Medulla oblongata (tissue), 1 donor: ENCODE results near the gene TTC22.
"Not testable (repeated sequence)": the region's sequence is repeated elsewhere in the genome, so short reads cannot be mapped to it uniquely, and the experiment has no call there.

ENCODE experiments used
- DNase-seq: peaks from one replicate; pipeline ENCODE4 v3.0.0-alpha.2; 2015; ENCODE audit errors: extremely low spot score

Gene TTC22

DNA sequence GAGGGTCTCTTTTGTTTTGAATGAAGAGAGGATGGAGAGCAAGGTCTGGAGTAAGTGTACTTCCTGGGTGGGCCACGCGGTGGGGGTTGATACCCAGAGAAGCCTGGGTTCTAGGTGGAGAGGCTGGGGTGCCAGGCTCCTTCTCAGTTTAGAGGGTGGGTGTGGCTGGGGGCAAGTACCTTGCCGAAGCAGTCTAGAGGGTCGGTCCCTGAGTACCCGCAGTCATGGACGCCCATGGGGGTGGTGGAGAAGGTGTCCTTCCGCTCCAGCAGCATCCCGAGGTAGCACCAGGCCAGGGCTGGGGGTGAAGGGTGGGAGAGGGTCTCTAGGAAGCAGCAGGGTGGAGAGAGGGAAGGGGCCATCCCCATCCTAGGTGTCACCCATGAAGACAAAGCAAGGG is 14.3 kb downstream of the TTC22 start:
- DNase-seq, result no peak

DNA sequence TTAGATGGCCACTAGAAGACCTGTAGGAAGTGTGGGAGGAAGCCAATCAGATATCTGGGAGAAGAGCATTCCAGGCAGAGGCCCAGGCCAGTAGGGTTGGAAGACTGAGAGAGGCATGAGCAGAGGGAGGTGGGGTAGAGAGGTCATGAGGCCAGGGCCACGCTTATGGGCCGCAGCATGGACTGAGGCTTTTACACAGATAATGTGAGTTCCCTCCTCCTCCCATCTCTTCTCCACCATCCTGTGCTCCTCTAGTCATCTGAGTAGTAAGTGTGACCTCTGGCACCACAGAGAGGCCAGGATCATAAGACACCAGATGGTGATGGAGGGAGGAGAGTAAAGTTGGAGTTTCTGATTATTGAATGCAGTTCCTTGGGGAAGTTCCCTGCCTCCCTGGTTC is 17.1 kb downstream of the TTC22 start:
- no peak for DNase-seq

DNA sequence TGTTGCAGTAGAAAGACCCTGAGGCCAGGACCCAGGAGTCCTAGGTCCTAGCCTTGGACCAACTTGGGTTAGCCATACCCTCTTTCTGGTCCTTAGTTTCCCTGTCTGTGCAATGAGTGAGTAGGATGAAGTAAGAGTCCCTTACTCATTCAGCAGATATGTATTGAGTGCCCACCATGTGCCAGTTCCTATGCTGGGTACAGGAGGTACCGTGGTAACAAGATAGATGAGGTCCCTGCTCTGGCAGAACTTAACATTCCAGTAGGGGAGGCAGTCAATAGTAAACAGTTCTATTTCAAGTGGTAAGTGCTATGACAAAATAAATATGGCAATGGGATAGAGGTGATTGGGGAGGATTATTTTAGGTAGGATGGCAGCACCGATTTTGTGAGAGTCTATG is 18.5 kb downstream of the TTC22 start:
- DNase-seq, result no peak

DNA sequence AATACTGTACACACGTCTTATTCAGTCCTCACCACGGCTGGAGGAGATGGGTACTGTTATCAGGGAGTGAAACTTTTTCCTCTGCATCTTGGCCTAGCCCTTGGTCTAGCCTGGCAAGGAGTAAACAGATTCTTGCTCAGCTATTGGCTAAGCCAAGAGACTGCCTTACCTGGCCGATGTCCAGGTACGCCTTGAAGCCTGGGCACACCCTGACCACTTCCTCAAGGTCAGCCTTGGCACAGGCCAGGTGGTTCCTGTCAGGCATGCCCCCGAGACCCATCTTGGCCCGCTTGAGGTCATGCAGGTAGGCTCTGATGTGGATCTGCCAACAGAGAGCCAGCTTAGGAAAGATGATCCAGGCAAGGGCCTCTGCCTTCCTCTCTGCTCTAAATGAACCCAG is 19.0 kb downstream of the TTC22 start:
- no peak for DNase-seq

DNA sequence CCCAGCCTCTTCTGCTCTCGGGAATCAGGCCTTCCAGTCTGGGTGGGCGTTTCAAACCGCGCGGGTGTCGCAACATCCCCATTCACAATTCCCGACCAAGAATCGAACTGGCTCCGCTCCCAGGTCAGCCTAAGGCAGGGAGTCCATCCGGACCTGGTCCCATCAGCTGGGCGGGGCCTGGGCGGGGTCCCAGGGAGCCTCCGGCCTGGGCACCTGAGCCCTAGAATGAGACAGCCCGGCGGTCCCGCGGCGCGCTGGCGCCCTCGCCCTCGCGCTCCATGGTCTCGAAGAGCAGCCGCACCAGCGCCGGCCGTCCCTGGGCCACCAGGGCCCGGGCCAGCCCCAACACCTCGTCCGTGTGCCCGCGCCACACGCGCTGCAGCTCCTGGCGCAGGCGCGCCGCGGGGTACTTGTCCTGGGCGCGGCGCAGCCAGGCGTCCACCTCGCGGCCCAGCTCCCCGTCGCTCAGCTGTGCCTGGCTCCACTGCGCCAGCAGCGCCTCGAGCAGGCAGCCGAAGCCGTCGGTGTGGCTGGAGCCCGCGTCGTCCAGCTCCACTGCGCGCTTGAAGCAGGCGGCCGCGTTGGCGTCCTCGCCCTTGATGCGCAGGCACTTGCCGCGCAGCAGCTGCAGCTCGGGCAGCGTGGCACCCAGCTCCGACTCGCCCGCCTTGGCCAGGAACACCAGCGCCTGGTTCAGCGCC is 19.9 kb downstream of the TTC22 start:
- no peak for DNase-seq

DNA sequence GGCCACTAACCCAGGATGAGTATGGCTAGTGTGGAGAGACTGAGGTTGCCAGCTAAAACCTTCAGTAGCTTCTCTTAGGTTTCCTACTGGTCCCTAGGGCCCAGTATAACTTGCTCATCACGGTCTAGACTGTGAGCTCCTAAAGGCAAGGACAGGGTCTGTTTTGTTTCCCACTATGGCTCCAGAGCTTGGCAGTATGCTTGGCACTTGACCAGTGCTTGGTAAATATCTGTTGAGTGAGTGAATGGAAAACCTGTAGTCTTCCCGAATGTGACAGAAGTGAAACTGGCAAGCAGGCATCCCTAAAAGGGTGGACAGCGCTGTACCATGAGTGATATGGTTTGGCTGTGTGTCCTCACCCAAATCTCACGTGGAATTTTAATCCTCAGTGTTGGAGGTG is 23.7 kb downstream of the TTC22 start:
- no peak for DNase-seq

DNA sequence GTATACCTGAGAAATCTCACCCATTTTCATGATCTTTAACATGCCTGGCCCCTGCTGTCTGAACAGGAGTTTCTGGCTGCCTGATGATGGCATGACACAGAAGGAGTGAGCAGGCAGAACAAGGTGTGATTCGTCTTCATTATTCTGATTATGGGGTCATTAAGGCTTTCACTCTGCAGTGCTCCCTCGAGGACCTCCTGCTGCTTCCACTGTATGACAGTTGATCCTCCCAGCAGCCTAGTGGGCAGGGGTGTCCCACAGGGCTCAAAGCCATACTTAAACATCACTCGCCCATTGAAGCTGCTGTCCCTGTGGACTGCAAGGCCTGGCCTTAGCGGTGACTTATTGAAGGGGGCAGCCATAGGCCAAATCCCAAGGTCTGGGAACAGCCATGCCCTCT is 24.1 kb downstream of the TTC22 start:
- DNase-seq, result no peak

DNA sequence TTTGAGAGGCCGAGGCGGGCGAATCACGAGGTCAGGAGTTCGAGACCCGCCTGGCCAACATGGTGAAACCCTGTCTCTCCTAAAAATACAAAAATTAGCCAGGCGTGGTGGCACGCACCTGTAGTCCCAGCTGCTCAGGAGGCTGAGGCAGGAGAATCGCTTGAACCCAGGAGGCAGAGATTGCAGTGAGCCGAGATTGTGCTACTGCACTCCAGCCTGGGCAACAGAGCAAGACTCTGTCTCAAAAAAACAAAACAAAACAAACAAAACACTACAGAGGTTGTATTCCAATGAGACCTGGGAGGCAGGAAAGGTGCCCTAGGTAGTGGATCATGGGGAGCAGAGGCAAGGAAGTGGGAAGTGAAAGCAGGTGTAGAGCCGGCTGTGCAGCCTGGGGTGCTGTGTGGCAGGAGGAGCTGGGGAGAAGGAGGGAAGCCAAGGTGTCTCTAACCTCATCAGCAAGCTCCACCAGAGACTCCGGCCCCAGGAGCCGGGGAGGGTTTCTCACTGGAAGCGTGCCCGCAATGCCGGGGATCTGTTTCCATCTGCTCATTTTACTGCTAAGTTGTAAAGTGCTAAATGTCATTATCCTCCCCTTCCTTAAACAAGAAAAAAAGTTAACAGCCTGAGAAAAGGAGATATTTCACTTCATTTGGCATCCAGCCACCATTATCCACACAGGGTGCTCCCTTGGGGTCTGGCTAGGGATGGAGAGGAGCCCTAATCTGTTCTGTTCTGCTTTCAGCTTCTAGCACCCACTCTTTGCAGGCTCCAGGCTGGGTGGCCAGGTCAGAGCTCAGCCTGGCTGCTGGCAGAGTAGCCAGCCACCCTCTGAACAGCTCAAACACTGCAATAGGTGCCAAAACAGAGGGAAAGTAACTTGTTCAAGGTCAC is 25.0 kb downstream of the TTC22 start:
- not testable (repeated sequence) for DNase-seq

DNA sequence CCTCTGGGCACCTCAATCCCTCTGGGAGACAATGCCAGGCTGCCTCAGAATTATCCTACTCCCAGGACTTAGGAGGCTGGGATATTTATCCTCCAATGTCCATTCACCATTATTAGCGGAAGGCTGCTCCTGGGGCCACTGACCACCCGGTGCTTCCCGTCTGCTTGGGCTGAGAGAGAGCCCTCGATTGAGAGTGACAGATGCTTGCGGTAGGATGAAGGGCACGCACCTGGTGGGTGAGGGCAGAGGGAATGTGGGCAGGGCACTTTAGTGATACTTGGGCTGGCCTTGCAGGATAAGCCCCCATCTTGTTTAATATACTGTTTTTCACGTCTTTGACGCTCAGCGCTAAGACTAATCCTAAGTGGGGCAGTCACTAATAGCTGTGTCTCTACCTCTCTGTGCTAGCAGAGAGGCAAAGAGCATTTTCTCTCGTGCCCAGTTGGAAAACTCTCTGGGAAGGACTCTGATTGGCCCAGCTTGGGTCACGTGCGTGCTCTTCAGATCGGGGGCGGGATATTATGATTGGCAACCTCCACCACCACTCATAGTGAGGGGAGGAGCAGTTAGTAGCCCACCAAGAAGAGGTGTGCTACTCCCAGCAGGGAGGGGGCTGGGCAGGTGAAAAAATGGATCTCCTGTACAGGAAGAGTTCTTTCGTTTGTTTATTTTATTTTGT is 26.2 kb downstream of the TTC22 start:
- DNase-seq, result no peak

DNA sequence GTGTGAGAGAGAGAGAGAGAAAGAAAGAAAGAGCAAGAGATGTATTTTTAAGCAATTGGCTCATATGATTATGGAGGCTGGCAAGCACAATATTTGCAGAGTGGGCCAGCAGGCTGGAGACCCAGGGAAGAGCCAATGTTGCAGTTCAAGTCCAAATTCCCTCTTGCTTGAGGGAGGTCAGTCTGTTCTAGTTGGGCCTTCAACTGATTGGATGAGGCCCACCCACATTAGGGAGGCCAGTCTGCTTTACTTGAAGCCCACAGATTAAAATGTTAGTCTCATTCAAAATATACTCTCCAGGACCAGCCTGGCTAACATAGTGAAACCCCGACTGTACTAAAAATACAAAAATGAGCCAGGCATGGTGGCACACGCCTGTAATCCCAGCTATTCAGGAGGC is 28.2 kb downstream of the TTC22 start:
- no peak for DNase-seq

DNA sequence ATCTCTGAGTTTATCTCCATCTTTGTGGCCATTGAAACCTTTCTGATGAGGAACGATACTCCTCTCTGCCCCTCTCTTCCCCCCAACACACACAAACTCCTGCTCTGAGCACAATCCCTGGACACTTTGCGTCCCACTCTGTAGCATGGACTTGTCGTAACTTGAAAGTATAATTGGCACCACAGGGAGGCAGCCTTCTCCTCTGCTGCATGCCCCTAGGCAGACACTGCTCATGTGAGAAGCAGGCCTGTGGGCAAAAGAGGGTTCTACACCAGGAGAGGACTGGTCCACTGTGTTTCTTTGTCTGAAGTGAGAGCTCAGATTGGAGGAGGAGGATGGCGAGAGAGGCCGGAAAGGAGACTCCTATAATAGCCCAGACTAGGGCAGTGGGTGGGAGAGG is 33.0 kb downstream of the TTC22 start:
- DNase-seq, result peak; percentile 19

DNA sequence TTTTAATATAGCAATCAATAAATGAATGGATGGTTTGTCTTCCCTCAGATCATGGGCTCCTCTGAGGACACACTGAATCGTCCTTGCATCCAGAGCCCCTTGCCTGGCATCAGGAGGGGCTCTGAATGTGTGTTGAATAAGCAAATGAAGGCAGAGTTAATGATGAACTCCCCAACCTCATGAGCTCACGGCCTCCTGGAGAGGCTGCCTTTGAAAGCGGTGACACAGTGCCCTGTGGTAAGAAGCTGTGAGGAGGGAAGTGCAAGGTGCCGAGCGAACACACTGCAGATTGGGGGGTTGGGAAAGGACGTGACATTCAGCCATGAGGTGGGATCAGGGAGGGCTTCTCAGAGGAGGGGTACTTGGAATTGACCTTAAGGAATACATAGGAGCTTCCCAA is 33.6 kb downstream of the TTC22 start:
- DNase-seq, result no peak

DNA sequence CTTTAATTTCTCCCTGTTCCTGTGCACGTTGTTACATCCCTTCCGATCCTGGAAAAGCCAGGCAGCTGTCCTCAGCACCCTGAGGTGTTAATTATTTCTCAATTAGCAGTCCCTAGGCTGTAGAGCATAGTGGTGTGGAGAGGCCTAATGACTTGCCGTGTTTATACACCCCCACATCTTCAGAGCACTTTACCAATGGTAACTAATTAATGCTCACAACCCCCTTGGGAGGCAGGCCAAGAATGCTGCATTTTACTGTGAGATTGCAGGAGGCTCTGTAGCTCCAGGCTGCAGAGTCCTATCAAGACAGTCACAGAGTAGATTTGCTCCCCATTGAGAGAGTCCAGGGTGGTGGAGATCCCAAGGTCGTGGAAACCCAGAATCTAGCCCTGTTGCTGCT is 34.4 kb downstream of the TTC22 start:
- no peak for DNase-seq

DNA sequence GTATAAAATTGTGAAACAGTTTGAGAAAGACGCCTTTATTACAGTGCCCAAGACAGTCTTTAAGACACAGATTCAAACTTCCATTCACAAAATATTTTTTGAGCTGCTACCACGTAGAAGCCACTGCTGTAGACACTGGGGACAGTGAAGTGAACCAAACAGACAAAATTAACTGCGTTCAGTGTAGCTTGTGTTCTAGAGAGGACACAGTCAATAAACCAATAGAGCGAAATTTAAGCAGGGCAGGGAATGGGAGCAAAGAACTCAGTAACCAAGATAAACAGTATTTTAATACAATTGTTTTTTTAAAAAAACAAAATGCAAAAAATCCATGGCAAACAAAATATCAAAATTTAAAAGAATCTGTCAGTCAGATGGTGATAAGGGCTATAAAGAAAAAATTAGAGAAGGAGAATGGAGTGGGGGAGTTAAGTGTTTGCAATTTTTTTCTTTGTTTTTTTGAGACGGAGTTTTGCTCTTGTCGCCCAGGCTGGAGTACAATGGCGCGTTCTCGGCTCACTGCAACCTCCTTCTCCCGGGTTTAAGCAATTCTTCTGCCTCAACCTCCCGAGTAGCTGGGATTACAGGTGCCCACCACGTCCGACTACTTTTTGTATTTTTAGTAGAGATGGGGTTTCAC is 36.1 kb downstream of the TTC22 start:
- no peak for DNase-seq

DNA sequence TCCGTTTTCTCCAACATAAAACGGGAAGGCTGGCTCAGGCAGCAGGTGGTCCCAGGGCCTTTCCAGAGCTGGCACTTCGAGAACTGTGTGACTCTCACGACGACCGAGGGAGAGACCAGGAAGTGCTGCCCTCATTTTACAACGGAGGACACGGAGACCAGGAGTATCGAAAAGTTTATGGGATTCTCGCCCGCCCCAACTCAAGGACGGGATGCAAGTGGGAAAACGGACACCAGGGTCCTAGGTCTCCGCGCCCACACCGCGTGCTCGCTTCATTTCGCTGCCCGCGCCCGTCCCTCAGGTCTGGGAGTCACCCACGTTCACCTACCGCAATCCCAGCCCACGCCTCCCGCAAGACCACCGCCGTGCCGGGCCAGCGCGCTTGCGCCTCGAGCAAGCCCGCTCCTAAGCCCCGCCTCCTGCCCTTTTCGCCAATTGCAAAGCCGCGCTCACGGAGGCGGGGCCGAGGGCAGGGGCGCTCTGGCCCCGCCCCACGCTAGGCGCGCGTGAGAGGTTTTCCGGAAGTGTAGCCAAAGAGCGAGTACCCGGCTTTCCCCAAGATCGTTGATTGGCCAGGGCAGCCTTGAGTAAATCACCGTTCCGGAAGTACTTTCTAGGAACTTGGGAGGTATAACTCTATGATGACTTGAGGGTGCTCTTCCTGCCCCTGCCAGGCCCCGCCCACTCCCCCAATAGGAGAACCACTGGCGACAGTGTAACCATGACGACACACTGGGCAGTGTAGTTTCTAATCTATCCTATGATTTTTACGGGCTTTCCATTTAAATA is 36.8 kb downstream of the TTC22 start, which contains the start of gene PARS2:
TSS of gene PARS2 (minus strand) at position 391 of the 789 bp plus-strand sequence. CDS start 5,362 bp downstream, outside the sequence.
- peak; percentile 100 for DNase-seq

DNA sequence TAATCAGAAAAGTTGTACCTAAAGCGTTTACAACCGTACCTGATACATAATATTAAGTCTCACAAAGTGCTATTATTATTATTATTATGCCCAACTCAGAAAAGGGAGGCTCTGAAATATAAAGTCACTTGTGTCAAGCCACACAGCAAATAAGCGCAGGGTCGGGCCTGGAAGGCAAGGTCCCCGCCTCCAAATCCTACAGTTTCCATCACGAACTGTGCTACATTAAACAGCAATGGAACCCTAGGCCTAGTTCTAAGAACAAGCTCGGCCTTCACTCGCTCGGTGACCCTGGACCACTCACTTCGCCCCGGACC is 37.3 kb downstream of the TTC22 start:
- DNase-seq, result no peak

DNA sequence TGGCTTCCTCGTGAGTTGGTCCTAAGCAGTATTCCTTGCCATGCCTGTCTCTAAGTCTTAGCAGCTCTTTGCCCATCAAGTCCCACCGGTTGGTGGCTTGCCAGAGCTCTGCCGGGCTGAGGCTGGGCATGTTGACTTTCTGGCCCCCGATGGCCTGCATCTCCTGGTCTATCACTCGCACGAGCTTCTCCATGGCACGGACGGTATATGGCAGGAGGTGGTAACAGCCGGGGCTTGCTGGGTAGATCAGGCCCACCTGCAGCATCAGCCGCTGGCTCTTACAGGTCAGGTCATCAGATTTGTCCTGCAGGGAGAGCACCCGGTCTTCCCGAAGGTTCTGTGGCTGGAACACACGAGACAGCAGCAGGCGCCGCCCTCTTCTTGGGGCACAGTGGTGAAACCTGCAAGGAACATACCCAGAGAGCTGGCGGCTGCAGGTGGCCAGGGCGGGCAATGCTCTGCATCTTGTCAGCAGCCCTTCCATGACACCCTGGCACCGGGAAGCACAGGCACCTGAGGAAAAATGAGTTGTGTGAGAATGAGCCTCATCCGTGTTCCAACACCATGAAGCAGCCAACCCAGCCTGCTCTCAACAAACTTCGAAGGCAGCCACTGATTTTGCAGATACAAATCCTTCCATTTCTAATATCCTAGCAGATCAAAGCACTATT is 42.3 kb downstream of the TTC22 start:
- no peak for DNase-seq

DNA sequence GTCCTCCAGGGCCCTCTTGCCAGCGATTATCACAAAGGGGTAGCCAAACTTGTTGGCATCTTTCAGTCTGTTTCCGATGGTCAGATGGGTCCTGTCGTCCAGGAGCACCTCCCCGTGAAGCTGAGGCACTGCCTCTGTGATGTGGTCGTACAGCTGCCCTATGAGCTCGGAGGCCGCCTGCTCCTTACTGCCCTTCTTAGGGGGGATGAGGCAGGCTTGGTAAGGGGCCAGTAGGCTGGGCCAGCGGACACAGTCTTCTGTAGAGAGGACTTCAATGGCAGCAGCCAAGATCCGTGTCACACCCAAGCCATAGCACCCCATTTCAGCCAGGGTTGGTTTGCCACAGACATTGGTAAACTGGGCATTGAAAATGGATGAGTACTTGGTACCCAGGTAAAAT is 43.3 kb downstream of the TTC22 start:
- no peak for DNase-seq

DNA sequence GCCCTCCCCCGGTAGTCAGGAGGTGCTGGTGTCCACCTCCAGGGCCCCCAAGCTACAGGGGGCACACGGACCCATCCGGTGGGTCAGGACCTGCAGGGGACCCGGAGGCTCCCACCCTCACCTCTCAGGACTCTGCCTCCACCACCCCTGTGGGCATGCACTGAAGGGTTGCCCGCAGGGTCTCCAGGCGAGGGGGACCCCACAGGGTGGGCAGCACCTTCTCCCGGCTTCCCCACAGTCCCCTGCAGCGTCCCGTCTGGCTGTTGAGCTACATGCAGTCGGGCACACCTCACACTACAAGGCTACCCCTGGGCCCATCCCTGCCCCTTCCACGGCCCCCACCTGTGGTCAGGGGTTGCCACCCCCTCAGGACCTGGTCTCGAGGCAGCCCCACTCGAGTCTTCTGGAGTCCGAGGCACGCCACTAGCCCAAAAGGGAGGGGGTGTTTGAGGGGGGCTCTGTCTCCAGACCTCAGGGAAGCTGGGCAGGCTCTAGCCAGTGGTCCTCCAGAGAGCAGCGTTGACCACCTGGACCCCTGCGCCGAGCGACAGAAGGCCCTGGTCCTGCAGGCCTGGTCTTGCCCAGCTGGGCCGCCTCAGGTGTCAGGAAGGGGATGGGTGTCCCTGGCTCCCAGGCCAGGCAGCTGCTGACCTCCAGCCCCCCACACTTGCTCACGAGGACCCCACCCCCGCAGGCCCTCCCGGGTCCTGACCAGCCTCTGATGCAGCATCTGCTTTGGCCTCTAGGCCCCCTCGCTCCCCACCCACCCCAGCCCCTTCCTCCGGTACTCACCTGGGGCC is 46.4 kb downstream of the TTC22 start:
- DNase-seq, result no peak

DNA sequence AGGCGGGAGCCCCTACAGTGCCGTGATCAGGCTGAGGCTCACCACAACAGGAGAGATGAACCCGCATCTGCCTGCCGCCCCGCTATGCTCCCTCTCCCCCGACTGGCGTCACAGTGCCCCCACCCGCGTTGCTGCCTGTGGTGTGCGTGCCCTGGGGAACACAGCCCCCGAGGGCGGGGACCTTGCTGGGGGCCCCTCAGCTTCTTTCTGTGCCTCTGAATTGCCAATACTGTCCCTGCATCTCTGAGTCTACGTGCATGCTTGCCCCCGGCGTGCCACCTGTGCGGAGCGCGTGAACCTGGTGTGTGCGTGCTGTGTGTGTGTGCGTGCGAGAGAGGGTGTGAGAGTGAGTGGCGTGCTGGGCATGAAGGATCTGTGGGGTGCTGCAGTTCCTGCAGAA is 47.1 kb downstream of the TTC22 start:
- DNase-seq, result no peak
